Body of pancreas (tissue), 4 donors: ENCODE measurements around the gene EED.
"Not testable (repeated sequence)": the region's sequence is repeated elsewhere in the genome, so short reads cannot be mapped to it uniquely, and the experiment has no call there.

Experiments
- POLR2A ChIP-seq, 3 donors: fragments of 450-650 bp; IDR thresholded peaks; one replicate each; pipeline ENCODE4 v1.6.1; 2016; ENCODE audit warnings: antibody characterized with exemption in 3 of 3, mild to moderate bottlenecking in 2 of 3
- TF ChIP-seq, protein P1 (sequence below), 7 experiments: fragments of 450-650 bp in 4 of 7; fragments of 200-600 bp in 3 of 7; sonication (generic) in 3 of 7; IDR thresholded peaks; one replicate each; pipeline ENCODE4 v1.5.1; 2016 to 2019; ENCODE audit warnings: antibody characterized with exemption in 7 of 7

DNA sequence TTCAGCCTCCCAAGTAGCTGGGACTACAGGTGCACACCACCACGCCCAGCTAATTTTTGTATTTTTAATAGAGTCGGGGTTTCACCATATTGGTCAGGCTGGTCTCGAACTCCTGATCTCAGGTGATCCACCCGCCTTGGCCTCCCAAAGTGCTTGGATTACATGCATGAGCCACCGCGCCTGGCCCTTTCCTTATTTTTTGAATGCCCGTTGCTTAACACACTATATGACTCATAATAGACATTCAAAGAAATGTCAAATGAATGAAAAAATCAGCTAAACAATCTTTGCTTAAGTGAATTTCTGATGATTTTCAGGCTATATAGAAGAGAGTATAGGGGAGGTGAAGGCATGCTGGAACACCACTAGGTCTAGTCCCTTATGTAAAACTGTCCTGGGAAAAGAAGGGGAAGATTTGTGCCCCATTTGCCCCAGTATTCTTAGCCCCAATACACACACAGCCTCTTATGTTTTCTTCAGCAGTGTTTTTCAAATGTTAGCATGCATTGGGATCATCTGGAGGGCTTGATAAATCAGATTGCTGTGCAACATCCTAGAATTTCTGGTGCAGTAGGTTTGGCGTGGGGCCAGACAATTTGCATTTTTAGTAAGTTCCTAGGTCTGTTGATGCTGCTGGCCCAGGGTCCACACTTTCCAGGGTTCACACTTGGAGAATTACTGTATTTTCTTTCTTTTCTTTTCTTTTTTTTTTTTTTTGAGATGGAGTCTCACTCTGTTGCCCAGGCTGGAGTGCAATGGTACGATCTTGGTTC lies 45.1 kb downstream of the EED start:
- TF ChIP-seq, protein P1, sequence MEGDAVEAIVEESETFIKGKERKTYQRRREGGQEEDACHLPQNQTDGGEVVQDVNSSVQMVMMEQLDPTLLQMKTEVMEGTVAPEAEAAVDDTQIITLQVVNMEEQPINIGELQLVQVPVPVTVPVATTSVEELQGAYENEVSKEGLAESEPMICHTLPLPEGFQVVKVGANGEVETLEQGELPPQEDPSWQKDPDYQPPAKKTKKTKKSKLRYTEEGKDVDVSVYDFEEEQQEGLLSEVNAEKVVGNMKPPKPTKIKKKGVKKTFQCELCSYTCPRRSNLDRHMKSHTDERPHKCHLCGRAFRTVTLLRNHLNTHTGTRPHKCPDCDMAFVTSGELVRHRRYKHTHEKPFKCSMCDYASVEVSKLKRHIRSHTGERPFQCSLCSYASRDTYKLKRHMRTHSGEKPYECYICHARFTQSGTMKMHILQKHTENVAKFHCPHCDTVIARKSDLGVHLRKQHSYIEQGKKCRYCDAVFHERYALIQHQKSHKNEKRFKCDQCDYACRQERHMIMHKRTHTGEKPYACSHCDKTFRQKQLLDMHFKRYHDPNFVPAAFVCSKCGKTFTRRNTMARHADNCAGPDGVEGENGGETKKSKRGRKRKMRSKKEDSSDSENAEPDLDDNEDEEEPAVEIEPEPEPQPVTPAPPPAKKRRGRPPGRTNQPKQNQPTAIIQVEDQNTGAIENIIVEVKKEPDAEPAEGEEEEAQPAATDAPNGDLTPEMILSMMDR (IDR thresholded peaks at IDR 0.05), result not testable (repeated sequence)
- not testable (repeated sequence) for TF ChIP-seq POLR2A (IDR thresholded peaks at IDR 0.05)
